Bronchial epithelial cell (primary cell): ENCODE measurements around the gene RNF220. TPM values are rescaled to one million over a fixed set of nuclear protein-coding genes. Genes with fewer than 3 reads are reported as not detected.

ENCODE experiments used
- DNase-seq: peaks from one replicate; pipeline ENCODE4 v3.0.0-alpha.2; 2010; ENCODE audit warnings: low read depth
- FAIRE-seq: peaks from 2 replicates; lab custom pipeline; 2011; peaks lifted over from hg19 to GRCh38; lab: Jason Lieb, UNC
- H3K27me3 ChIP-seq: 2 replicates; pipeline ENCODE4 v1.5.1; 2011; ENCODE audit warnings: low read length; ENCODE audit not compliant: control insufficient read depth, insufficient read depth
- H3K36me3 ChIP-seq: 2 replicates; pipeline ENCODE4 v1.5.1; 2011; ENCODE audit warnings: low read length; ENCODE audit not compliant: control insufficient read depth, insufficient read depth
- H3K4me3 ChIP-seq: 2 replicates; pipeline ENCODE4 v1.5.1; 2011; ENCODE audit warnings: mild to moderate bottlenecking, low read depth, low read length, control low read depth
- CTCF ChIP-seq: IDR thresholded peaks from 2 replicates; pipeline ENCODE4 v1.5.1; 2011; ENCODE audit warnings: mild to moderate bottlenecking, moderate library complexity, low read length, control low read depth, inconsistent platforms; ENCODE audit not compliant: insufficient read depth, severe bottlenecking
- total RNA-seq: library from RNA; depleted of rRNA; stranded (reverse); fragments of >200 nt; gene quantifications from 2 replicates; pipeline ENCODE4 v1.2.1, GENCODE V29; 2014

Gene RNF220
- total RNA-seq = 80.6 and 94.5 TPM in 2 replicates

DNA sequence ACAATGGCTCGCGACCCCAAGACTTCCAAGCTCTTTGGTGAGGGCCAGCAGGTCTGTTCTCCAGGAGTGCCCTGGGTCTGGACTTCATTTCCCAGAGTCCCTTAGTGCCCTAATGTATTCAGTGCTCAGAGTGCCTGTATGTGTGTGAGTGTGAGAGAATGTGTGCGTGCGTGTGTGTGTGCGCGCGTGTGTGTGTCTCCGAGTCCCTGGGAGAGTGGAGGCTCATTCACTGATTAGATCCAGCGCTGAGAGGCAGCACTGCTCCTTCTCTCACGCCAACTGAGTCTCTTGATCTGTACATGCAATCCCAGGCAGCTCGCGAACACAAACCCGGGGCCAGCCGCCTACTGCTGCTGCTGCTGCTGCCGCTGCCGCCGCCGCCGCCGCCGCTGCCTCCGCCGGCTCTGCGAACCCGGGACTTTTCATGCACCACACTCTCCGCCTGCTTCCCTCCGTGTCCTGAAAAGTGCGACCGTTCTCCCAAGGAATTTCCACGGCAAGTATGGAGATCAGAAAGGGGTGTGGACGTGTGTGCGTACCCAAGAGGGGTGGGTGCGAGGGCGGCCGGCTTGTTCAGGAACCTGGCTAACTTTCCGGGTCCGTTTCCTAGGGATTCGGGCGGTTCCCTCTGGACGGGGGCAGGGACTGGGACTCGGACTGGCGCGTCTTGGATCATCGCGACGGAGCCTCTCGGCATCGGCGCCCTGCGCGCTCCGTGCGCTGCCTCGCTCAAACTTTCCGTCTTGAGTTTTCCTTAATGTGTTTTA is at the start of gene RNF220:
TSS of gene RNF220 (plus strand) at position 225 of the 767 bp plus-strand sequence.
- DNase-seq = peak; percentile 44

DNA sequence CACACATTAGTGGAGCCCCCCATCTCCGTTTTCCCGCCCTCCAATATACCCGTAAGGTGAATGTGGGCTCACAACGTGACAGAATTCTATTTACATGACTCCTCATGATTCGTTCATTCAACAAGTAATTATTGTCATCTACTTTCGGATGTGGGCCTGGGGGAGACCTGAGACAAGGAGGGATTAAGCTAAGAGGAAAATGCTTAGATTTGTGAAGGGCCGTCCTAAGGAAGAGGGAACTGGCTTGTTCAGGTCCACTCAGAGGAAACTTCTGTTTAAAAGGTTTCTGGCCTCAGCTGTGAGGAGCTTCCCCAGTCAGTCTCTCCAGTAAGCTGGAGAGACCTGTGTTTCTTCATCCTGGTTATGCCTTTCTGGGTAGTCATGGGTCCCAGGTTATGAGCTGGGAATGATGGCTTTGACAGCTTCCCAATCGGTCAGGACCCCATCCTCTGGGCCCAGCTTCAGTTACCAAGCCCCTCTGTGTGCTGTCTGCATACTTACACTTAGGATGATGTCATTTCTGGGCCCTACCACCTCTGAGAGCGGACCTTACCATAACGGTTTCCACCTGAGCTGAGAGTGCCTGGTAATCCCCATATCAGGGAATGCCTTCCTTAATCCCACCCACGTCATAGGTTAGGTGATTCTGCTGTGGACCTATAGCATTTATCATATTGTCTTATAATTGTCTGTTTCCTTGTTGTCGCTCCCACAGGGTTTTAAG is 49.3 kb upstream of the RNF220 start:
- FAIRE-seq = no peak
- DNase-seq = no peak
- H3K27me3 ChIP-seq = no peaks in the 10 kb centered on the region
- H3K4me3 ChIP-seq = peak overlapping the region; percentile 94
- H3K36me3 ChIP-seq = no peaks in the 10 kb centered on the region
- no peak for TF ChIP-seq CTCF

More for the DNA sequence above, at the start of gene RNF220:
- TF ChIP-seq CTCF = no peak
- Histone ChIP-seq H3K36me3 (no peaks in the 10 kb centered on the region), H3K4me3 (peak within 1 kb of the TSS; percentile 40), H3K27me3 (peaks cover 31% of the 10 kb centered on the region)
- no peak for FAIRE-seq

DNA sequence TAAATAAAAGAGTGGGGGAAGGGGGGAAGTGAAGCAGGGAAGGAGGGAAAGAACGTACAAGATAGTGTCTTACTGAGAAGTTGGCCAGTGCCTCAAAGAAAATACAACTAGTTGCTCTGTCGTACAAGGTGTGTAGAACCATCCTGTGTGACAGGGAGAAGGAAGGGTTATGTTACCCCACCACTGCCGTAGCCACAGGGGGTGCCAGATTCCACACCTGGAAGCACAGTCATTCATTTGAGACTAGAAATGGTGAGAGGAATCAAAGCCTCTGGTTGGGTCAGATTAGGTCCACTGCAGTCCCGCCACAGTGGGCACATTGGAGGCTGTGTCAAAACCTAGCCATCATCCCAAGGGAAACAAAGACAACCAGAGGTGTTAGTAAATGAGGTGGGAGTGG is 47.3 kb upstream of the RNF220 start:
- Histone ChIP-seq H3K4me3 (no peak overlapping the region), H3K27me3 (no peaks in the 10 kb centered on the region), H3K36me3 (no peaks in the 10 kb centered on the region)
- FAIRE-seq (no peak), DNase-seq (no peak)
- TF ChIP-seq CTCF = no peak

DNA sequence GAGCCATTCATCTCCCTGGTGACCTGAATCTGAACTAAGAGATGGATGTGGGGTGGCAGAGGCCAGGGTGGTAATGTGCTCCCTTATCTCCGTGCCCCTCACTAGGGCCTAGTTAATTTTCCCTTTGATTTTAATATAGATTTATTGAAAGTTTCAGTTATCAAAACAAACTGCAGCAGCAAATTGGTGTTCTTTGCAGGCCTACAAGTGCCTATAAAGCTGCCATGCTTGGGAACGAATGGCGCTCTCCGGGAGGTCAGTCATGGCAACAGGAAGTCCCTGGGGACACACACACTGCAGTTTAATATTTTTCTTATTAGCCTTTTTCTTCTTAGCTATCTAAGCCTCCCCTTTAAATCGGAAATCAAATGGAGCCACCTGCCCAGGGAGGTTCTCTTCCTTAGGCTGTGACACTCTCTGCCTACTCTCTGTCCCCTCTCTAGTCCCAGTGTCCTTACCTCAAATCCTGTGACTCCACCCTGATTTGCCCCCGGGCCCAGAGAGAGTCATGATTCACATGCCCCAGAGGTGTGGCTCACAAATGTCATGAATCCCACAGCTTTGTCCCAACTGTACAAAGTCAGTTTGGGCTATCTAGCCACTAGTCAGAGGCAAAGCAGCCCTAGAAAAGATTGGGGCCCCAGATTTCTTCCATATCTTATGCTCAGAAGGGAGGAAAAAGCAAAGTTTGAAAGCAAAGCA is 45.7 kb upstream of the RNF220 start:
- no peak for FAIRE-seq

GRCh38 chr1:44361478-44361877 is 43.6 kb upstream of the RNF220 start:
- Histone ChIP-seq H3K4me3 (no peak overlapping the region), H3K27me3 (no peaks in the 10 kb centered on the region), H3K36me3 (no peaks in the 10 kb centered on the region)
- TF ChIP-seq CTCF = peak; percentile 16
- DNase-seq = peak; percentile 11
- peak; percentile 55 for FAIRE-seq

More for the DNA sequence above, 45.7 kb upstream of the RNF220 start:
- Histone ChIP-seq H3K27me3 (no peaks in the 10 kb centered on the region), H3K36me3 (no peaks in the 10 kb centered on the region), H3K4me3 (no peak overlapping the region)
- no peak for TF ChIP-seq CTCF
- DNase-seq = peak; percentile 8
